Measurements from ENCODE around the gene TLX1. TPM values are rescaled to one million over a fixed set of nuclear protein-coding genes. Genes with fewer than 3 reads are reported as not detected.

The TLX1 gene
- total RNA-seq, 6 donors from 2014 or later: not detected

- peak overlapping the region in 2 of 4 donors; percentile 35 to 37 for H3K4me3 ChIP-seq
- peaks cover 0 to 49% (median 25%) of the 10 kb centered on the region in 4 donors for H3K27me3 ChIP-seq
- DNase-seq (no peak), ATAC-seq (ENCODE audit: low FRiP score in 2 of 2) (no peak)
- H3K27ac ChIP-seq: no peak overlapping the region
- no peaks in the 10 kb centered on the region for H3K36me3 ChIP-seq
- no peak for TF ChIP-seq POLR2AphosphoS5 (IDR thresholded peaks at IDR 0.05)
- no peak for TF ChIP-seq POLR2A (IDR thresholded peaks at IDR 0.05)
- TF ChIP-seq EP300 (IDR thresholded peaks at IDR 0.05): no peak
- TF ChIP-seq CTCF (IDR thresholded peaks at IDR 0.05): no peak
- WGBS, 2 donors: 19 to 40% methylated on average over 8 to 13 of the region's 13 CpGs
- H3K4me1 ChIP-seq: peaks cover 16 to 28% (median 22%) of the 10 kb centered on the region in 4 donors
- no peaks in the 10 kb centered on the region for H3K9me3 ChIP-seq
Measured at GRCh38 chr10:101123815-101124617, 7.1 kb upstream of the TLX1 start.

GRCh38 chr10:101124933-101125332 is 6.2 kb upstream of the TLX1 start:
- Histone ChIP-seq H3K4me3 (no peak overlapping the region), H3K27me3 (peaks cover 0 to 48% (median 27%) of the 10 kb centered on the region in 4 donors), H3K27ac (no peak overlapping the region), H3K4me1 (peaks cover 16 to 28% (median 22%) of the 10 kb centered on the region in 4 donors), H3K36me3 (no peaks in the 10 kb centered on the region), H3K9me3 (no peaks in the 10 kb centered on the region)
- ATAC-seq (ENCODE audit: low FRiP score in 2 of 2) (no peak), DNase-seq (no peak)
- WGBS, 2 donors: 55 to 75% methylated on average over 4 to 5 of the region's 5 CpGs
- no peak for TF ChIP-seq POLR2A (IDR thresholded peaks at IDR 0.05)
- TF ChIP-seq EP300 (IDR thresholded peaks at IDR 0.05): no peak
- TF ChIP-seq POLR2AphosphoS5 (IDR thresholded peaks at IDR 0.05): no peak
- TF ChIP-seq CTCF (IDR thresholded peaks at IDR 0.05): no peak

GRCh38 chr10:101126684-101127628 is 4.1 kb upstream of the TLX1 start:
- no peak overlapping the region for H3K4me3 ChIP-seq
- TF ChIP-seq CTCF (IDR thresholded peaks at IDR 0.05) (no peak), POLR2AphosphoS5 (IDR thresholded peaks at IDR 0.05) (no peak), EP300 (IDR thresholded peaks at IDR 0.05) (no peak), POLR2A (IDR thresholded peaks at IDR 0.05) (no peak)
- H3K27me3 ChIP-seq: peaks cover 0 to 53% (median 27%) of the 10 kb centered on the region in 4 donors
- H3K27ac ChIP-seq: no peak overlapping the region
- ATAC-seq (ENCODE audit: low FRiP score in 2 of 2): no peak
- no peaks in the 10 kb centered on the region for H3K36me3 ChIP-seq
- no peaks in the 10 kb centered on the region for H3K9me3 ChIP-seq
- DNase-seq: no peak
- 27 to 28% methylated on average over 14 of the region's 14 CpGs for whole genome bisulfite sequencing, 2 donors
- peaks cover 18 to 26% (median 23%) of the 10 kb centered on the region in 4 donors for H3K4me1 ChIP-seq

GRCh38 chr10:101130141-101130540 is 959 bp upstream of the TLX1 start:
- 39 to 42% methylated on average over 5 of the region's 5 CpGs for WGBS, 2 donors
- no peak for TF ChIP-seq POLR2AphosphoS5 (IDR thresholded peaks at IDR 0.05)
- no peak for TF ChIP-seq CTCF (IDR thresholded peaks at IDR 0.05)
- no peak for TF ChIP-seq EP300 (IDR thresholded peaks at IDR 0.05)
- TF ChIP-seq POLR2A (IDR thresholded peaks at IDR 0.05): no peak
- Histone ChIP-seq H3K4me1 (peaks cover 28 to 38% (median 30%) of the 10 kb centered on the region in 4 donors), H3K9me3 (no peaks in the 10 kb centered on the region), H3K27me3 (peaks cover 0 to 53% (median 27%) of the 10 kb centered on the region in 4 donors), H3K4me3 (no peak overlapping the region), H3K27ac (no peak overlapping the region), H3K36me3 (no peaks in the 10 kb centered on the region)
- no peak for ATAC-seq (ENCODE audit: low FRiP score in 2 of 2)
- DNase-seq: no peak
